ENCODE results near the gene HPS6.

- TF ChIP-seq, protein P1, sequence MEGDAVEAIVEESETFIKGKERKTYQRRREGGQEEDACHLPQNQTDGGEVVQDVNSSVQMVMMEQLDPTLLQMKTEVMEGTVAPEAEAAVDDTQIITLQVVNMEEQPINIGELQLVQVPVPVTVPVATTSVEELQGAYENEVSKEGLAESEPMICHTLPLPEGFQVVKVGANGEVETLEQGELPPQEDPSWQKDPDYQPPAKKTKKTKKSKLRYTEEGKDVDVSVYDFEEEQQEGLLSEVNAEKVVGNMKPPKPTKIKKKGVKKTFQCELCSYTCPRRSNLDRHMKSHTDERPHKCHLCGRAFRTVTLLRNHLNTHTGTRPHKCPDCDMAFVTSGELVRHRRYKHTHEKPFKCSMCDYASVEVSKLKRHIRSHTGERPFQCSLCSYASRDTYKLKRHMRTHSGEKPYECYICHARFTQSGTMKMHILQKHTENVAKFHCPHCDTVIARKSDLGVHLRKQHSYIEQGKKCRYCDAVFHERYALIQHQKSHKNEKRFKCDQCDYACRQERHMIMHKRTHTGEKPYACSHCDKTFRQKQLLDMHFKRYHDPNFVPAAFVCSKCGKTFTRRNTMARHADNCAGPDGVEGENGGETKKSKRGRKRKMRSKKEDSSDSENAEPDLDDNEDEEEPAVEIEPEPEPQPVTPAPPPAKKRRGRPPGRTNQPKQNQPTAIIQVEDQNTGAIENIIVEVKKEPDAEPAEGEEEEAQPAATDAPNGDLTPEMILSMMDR (IDR thresholded peaks at IDR 0.05): peak in 3 of 12 donors; percentile 14 to 20 (median 15)
- TF ChIP-seq POLR2A (IDR thresholded peaks at IDR 0.05): no peak
Observed at GRCh38 chr10:102112210-102112817, 47.2 kb downstream of the HPS6 start.

Data from heart left ventricle (tissue), 13 donors.